Body of pancreas (tissue), 4 donors: ENCODE results near the gene DYRK1B.

Experiments used
- CTCF ChIP-seq, 7 experiments: fragments of 450-650 bp in 4 of 7; fragments of 200-600 bp in 3 of 7; sonication (generic) in 3 of 7; IDR thresholded peaks; one replicate each; pipeline ENCODE4 v1.5.1; 2016 to 2019; ENCODE audit warnings: antibody characterized with exemption in 7 of 7
- POLR2A ChIP-seq, 3 donors: fragments of 450-650 bp; IDR thresholded peaks; one replicate each; pipeline ENCODE4 v1.6.1; 2016; ENCODE audit warnings: antibody characterized with exemption in 3 of 3, mild to moderate bottlenecking in 2 of 3

GRCh38 chr19:39839678-39840327 lies 5.8 kb upstream of the DYRK1B start:
- TF ChIP-seq CTCF (IDR thresholded peaks at IDR 0.05) (no peak), POLR2A (IDR thresholded peaks at IDR 0.05) (no peak)
